A549 (cell line): Measurements from ENCODE around the gene ADAR.

Source experiments
- CEBPB ChIP-seq, 2 experiments: fragments of >200 bp in 1 of 2; sonication (Bioruptor Twin) in 1 of 2; formaldehyde crosslinking in 1 of 2; IDR thresholded peaks; 2 replicates each; pipeline ENCODE4 v1.6.1; 2012 to 2016
- CHD4 ChIP-seq: fragments of 200-600 bp; sonication (generic); IDR thresholded peaks from 2 replicates; pipeline ENCODE4 v1.6.1; 2016; ENCODE audit warnings: antibody characterized with exemption, mild to moderate bottlenecking, borderline replicate concordance
- CTCF ChIP-seq: fragments of >200 bp; sonication (Bioruptor Twin); formaldehyde crosslinking; IDR thresholded peaks from 3 replicates; pipeline ENCODE4 v1.5.1; 2016
- EP300 ChIP-seq, 2 experiments: fragments of >200 bp; sonication (Bioruptor Twin); formaldehyde crosslinking; IDR thresholded peaks; 2 replicates in 1 of 2; 3 replicates in 1 of 2; pipeline ENCODE4 v1.6.1; 2016 to 2017
- MAX ChIP-seq: IDR thresholded peaks from 2 replicates; pipeline ENCODE4 v1.6.1; 2012
- REST ChIP-seq: fragments of 200-600 bp; sonication (generic); IDR thresholded peaks from 2 replicates; pipeline ENCODE4 v1.6.1; 2016; ENCODE audit warnings: antibody characterized with exemption, mild to moderate bottlenecking, moderate library complexity
- USF2 ChIP-seq: fragments of 450-650 bp; IDR thresholded peaks from 2 replicates; pipeline ENCODE4 v1.6.1; 2014; ENCODE audit warnings: antibody characterized with exemption

- no peak for TF ChIP-seq REST
- no peak for TF ChIP-seq MAX
- no peak for TF ChIP-seq CTCF
- no peak for TF ChIP-seq CHD4
- no peak for TF ChIP-seq EP300 (IDR thresholded peaks at IDR 0.05)
- no peak for TF ChIP-seq CEBPB (IDR thresholded peaks at IDR 0.05)
- TF ChIP-seq USF2, result no peak
Observed at GRCh38 chr1:154595621-154596020, 12.4 kb downstream of the ADAR start.
